ENCODE results near the gene CREBBP.

- no peak for TF ChIP-seq ATOH8 (CRISPR knock-in tag; IDR thresholded peaks at IDR 0.05; ENCODE audit: low read depth)
- no peak for TF ChIP-seq EP300 (IDR thresholded peaks at IDR 0.05)
- no peak for TF ChIP-seq USF2 (IDR thresholded peaks at IDR 0.05)
- no peak for TF ChIP-seq TP53 (CRISPR knock-in tag; IDR thresholded peaks at IDR 0.05)
- no peak for TF ChIP-seq HDAC2 (IDR thresholded peaks at IDR 0.05)
- TF ChIP-seq ZFP36 (IDR thresholded peaks at IDR 0.05; ENCODE audit: borderline replicate concordance, partially characterized antibody): no peak
- no peak for TF ChIP-seq POLR2A (IDR thresholded peaks at IDR 0.05; ENCODE audit: low read length)
- TF ChIP-seq BHLHE40 (IDR thresholded peaks at IDR 0.05; ENCODE audit: low read depth, low read length): no peak
- no peak for TF ChIP-seq RARB (CRISPR knock-in tag; IDR thresholded peaks at IDR 0.05)
- TF ChIP-seq ZSCAN20 (CRISPR knock-in tag; IDR thresholded peaks at IDR 0.05): no peak
- TF ChIP-seq ZNF302 (CRISPR knock-in tag; IDR thresholded peaks at IDR 0.05): no peak
- TF ChIP-seq CTCF (IDR thresholded peaks at IDR 0.05): no peak
- no peak for TF ChIP-seq MAZ (IDR thresholded peaks at IDR 0.05; ENCODE audit: borderline replicate concordance, low read depth, low read length)
- TF ChIP-seq CEBPB (IDR thresholded peaks at IDR 0.05): no peak
Observed at GRCh38 chr16:3729161-3730112, 151.1 kb downstream of the CREBBP start.

All from A549 (cell line).